B cell (primary cell): ENCODE measurements around the gene IZUMO1. TPM values are rescaled to one million over a fixed set of nuclear protein-coding genes. Genes with fewer than 3 reads are reported as not detected.

ENCODE experiments used
- ATAC-seq: fragments of 200-7000 bp; cut with Tn5 transposase; one replicate; pipeline ENCODE4 v1.10.0; 2021; ENCODE audit warnings: low read depth, mild to moderate bottlenecking, moderate number of reproducible peaks, moderate library complexity
- CTCF ChIA-PET: fragments of 350-600 bp; sonication (Branson Sonifier 250); formaldehyde crosslinking; loops from one replicate; lab custom pipeline; 2021; ENCODE audit warnings: antibody characterized with exemption, inconsistent platforms; lab: Charles Lee
- POLR2A ChIA-PET: fragments of 350-600 bp; sonication (Branson Sonifier 250); formaldehyde crosslinking; loops from one replicate; lab custom pipeline; 2021; ENCODE audit warnings: antibody characterized with exemption; lab: Charles Lee
- DNase-seq: peaks from one replicate; pipeline ENCODE4 v3.0.0; 2013
- H2AFZ ChIP-seq: 2 replicates; pipeline ENCODE4 v1.6.1; 2012; ENCODE audit warnings: mild to moderate bottlenecking, low read depth, low read length; ENCODE audit not compliant: insufficient read depth, poor library complexity, severe bottlenecking
- H3K27ac ChIP-seq, 2 donors: 1 replicate in 1 of 2; 2 replicates in 1 of 2; pipeline ENCODE4 v1.5.1; 2012 to 2013; ENCODE audit warnings: low read length in 2 of 2, mild to moderate bottlenecking in 2 of 2, moderate library complexity in 1 of 2
- H3K27me3 ChIP-seq, 4 experiments: fragments of 200-600 bp in 1 of 4; sonication (generic) in 1 of 4; replicated peaks in 1 of 4; 1 replicate in 2 of 4; 2 replicates in 2 of 4; pipeline versions ENCODE4 v1.6.1 to v1.7.0; 2013 to 2016; ENCODE audit warnings: low read length in 3 of 4, mild to moderate bottlenecking in 2 of 4, mixed read lengths in 1 of 4, moderate library complexity in 1 of 4; ENCODE audit not compliant: insufficient read depth in 4 of 4, control insufficient read depth in 3 of 4; ENCODE audit errors: control extremely low read depth in 1 of 4
- H3K36me3 ChIP-seq, 2 experiments: replicated peaks in 1 of 2; 1 replicate in 1 of 2; 2 replicates in 1 of 2; pipeline versions ENCODE4 v1.6.1 to v1.7.1; 2013; ENCODE audit warnings: low read length in 1 of 2; ENCODE audit not compliant: insufficient read depth in 2 of 2, control insufficient read depth in 1 of 2; ENCODE audit errors: control extremely low read depth in 1 of 2, extremely low read depth in 1 of 2
- H3K4me1 ChIP-seq, 2 donors: fragments of 200-600 bp in 1 of 2; sonication (generic) in 1 of 2; 1 replicate in 1 of 2; 2 replicates in 1 of 2; pipeline versions ENCODE4 v1.5.1 to v1.6.1; 2013 to 2017; ENCODE audit warnings: low read length in 2 of 2; ENCODE audit not compliant: control insufficient read depth in 2 of 2, insufficient read depth in 2 of 2
- H3K4me2 ChIP-seq: replicated peaks from 2 replicates; pipeline ENCODE3; 2012; ENCODE audit warnings: mild to moderate bottlenecking, low read depth, low read length; ENCODE audit not compliant: poor library complexity, severe bottlenecking
- H3K4me3 ChIP-seq, 5 experiments: fragments of 200-600 bp in 1 of 5; sonication (generic) in 1 of 5; 1 replicate in 3 of 5; 2 replicates in 2 of 5; pipeline versions ENCODE4 v1.5.1 to v1.7.0; 2011 to 2016; ENCODE audit warnings: low read length in 4 of 5, mild to moderate bottlenecking in 4 of 5, low read depth in 2 of 5, control low read depth in 1 of 5, moderate library complexity in 1 of 5; ENCODE audit not compliant: insufficient read depth in 1 of 5; ENCODE audit errors: control extremely low read depth in 1 of 5, extremely low read depth in 1 of 5
- H3K79me2 ChIP-seq: fragments of 200-600 bp; sonication (generic); one replicate; pipeline ENCODE4 v1.6.0; 2016; ENCODE audit warnings: low read length; ENCODE audit not compliant: control insufficient read depth, insufficient read depth
- H3K9ac ChIP-seq: fragments of 200-600 bp; sonication (generic); 2 replicates; pipeline ENCODE4 v1.6.1; 2017; ENCODE audit warnings: mild to moderate bottlenecking, low read length, moderate library complexity
- H3K9me3 ChIP-seq, 3 donors: one replicate each; pipeline versions ENCODE4 v1.6.1 to v1.7.1; 2013; ENCODE audit warnings: low read length in 2 of 3; ENCODE audit not compliant: control insufficient read depth in 2 of 3, insufficient read depth in 1 of 3; ENCODE audit errors: control extremely low read depth in 1 of 3
- H4K20me1 ChIP-seq: 2 replicates; pipeline ENCODE4 v1.6.0; 2012; ENCODE audit warnings: mild to moderate bottlenecking, low read length; ENCODE audit not compliant: insufficient read depth, control insufficient read depth, poor library complexity, severe bottlenecking
- H3K27ac Mint-ChIP-seq: one replicate; pipeline ENCODE4 v1.8.0; 2021; ENCODE audit warnings: mixed read lengths
- H3K27me3 Mint-ChIP-seq: one replicate; pipeline ENCODE4 v1.8.0; 2021; ENCODE audit warnings: mixed read lengths
- H3K4me1 Mint-ChIP-seq: one replicate; pipeline ENCODE4 v1.8.0; 2021; ENCODE audit warnings: mixed read lengths
- H3K4me3 Mint-ChIP-seq: one replicate; pipeline ENCODE4 v1.8.0; 2021; ENCODE audit warnings: mixed read lengths
- H3K9me3 Mint-ChIP-seq: one replicate; pipeline ENCODE4 v1.8.0; 2022; ENCODE audit warnings: mixed read lengths; ENCODE audit not compliant: insufficient read depth
- EZH2 ChIP-seq: IDR thresholded peaks from 2 replicates; pipeline ENCODE4 v1.6.1; 2012; ENCODE audit warnings: borderline replicate concordance, low read depth, mild to moderate bottlenecking, moderate library complexity, low read length; ENCODE audit not compliant: insufficient read depth, poor library complexity, severe bottlenecking
- WGBS: methylation state at CpG from one replicate; pipeline ENCODE4 v1.1.5; 2013; ENCODE audit warnings: missing lambda C conversion rate; ENCODE audit not compliant: insufficient coverage; 5-methylcytosine and 5-hydroxymethylcytosine counted together
- intact Hi-C: fragments of 100-400 bp; cut with micrococcal nuclease; formaldehyde crosslinking; loops from one replicate; pipeline ENCODE4 v1.10.0; 2022
- polyA plus RNA-seq: library from polyadenylated mRNA; depleted of rRNA; stranded (reverse); fragments of >200 nt; gene quantifications from 2 replicates; pipeline ENCODE4 v1.2.3, GENCODE V29; 2012
- total RNA-seq, 2 donors: library from RNA; stranded (reverse); fragments of 120-200 nt in 1 of 2; gene quantifications; 1 replicate in 1 of 2; 2 replicates in 1 of 2; pipeline versions ENCODE4 v1.2.3 to v1.2.4, GENCODE V29; 2013 to 2022
- TF ChIP-seq, protein P1 (sequence below): fragments of 200-600 bp; IDR thresholded peaks from one replicate; pipeline ENCODE4 v1.8.0; 2022; ENCODE audit warnings: antibody characterized with exemption, mild to moderate bottlenecking

Gene IZUMO1
- total and polyA plus RNA-seq, 2 donors (not counting 1 experiment from before 2014, with no cell fraction given), result not detected

- Mint-ChIP-seq H3K27ac (no peak overlapping the region), H3K9me3 (no peaks in the 10 kb centered on the region), H3K4me3 (no peak overlapping the region), H3K27me3 (no peaks in the 10 kb centered on the region), H3K4me1 (peaks cover 19% of the 10 kb centered on the region)
- ATAC-seq (no peak), DNase-seq (no peak)
- H3K27me3 ChIP-seq, result no peaks in the 10 kb centered on the region
- H3K9ac ChIP-seq, result no peak overlapping the region
- no peak overlapping the region for H3K4me3 ChIP-seq
- no peaks in the 10 kb centered on the region for H3K9me3 ChIP-seq
- WGBS, result 20% methylated on average over 1 of the region's 5 CpGs
- H3K36me3 ChIP-seq, result no peaks in the 10 kb centered on the region
- TF ChIP-seq, protein P1, sequence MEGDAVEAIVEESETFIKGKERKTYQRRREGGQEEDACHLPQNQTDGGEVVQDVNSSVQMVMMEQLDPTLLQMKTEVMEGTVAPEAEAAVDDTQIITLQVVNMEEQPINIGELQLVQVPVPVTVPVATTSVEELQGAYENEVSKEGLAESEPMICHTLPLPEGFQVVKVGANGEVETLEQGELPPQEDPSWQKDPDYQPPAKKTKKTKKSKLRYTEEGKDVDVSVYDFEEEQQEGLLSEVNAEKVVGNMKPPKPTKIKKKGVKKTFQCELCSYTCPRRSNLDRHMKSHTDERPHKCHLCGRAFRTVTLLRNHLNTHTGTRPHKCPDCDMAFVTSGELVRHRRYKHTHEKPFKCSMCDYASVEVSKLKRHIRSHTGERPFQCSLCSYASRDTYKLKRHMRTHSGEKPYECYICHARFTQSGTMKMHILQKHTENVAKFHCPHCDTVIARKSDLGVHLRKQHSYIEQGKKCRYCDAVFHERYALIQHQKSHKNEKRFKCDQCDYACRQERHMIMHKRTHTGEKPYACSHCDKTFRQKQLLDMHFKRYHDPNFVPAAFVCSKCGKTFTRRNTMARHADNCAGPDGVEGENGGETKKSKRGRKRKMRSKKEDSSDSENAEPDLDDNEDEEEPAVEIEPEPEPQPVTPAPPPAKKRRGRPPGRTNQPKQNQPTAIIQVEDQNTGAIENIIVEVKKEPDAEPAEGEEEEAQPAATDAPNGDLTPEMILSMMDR, result no peak
- TF ChIP-seq EZH2, result no peak
- H3K27ac ChIP-seq, result no peak overlapping the region
- intact Hi-C loops, result loop anchor here (10.0 kb wide), 1 partner anchor 300 kb away; the partner anchor contains the start of gene SNRNP70
- H2AFZ ChIP-seq, result no peak overlapping the region
- ChIA-PET POLR2A (interaction anchor here (0.6 kb wide), 1 partner anchor 209 kb away, joined by 3 read pairs; the partner anchor contains the start of gene GYS1), CTCF (interaction anchor here (0.7 to 4.1 kb wide), 6 partner anchors 11 to 364 kb away, joined by 4 to 43 read pairs (median 5); no protein-coding TSS in a partner anchor)
- H3K79me2 ChIP-seq, result no peaks in the 10 kb centered on the region
- no peaks in the 10 kb centered on the region for H4K20me1 ChIP-seq
- H3K4me1 ChIP-seq, result peaks cover 3 to 15% of the 10 kb centered on the region in 2 donors
- H3K4me2 ChIP-seq, result no peak overlapping the region
These were observed 37.8 kb upstream of the IZUMO1 start for GRCh38 chr19:48784527-48784926.

DNA sequence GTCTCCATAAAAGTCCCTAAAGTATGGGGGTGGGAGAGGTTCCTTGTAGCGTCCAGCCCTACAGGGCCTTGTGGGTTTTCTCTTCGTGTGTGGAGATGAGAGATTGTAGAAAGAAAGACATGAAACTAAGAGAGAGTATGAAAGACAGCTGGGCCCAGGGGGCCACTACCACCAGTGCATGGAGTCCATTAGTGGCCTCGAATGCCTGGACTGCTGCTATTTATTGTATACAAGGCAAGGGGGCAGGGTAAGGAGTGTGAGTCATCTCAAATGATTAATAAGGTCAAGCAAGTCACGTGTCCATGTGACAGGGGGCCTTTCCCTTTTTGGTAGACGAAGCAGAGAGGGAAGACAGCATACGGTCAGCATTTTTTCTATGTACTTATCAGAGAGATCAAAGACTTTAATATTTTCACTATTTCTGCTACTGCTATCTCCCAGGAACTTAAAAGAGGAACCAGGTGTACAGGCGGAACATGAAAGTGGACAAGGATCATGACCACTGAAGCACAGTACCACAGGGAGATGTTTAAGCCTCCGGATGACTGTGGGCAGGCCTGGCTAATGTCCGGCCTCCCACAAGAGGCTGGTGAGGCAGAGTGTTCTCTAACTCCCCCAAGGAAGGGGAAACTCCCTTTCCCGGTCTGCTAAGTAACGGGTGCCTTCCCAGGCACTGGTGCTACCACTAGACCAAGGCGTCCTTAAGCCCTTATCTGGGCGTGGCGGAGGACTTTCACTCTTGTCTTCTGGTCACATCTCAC lies 34.1 kb upstream of the IZUMO1 start:
- no peaks in the 10 kb centered on the region for H3K36me3 ChIP-seq
- Mint-ChIP-seq H3K27me3 (no peaks in the 10 kb centered on the region), H3K4me3 (no peak overlapping the region), H3K27ac (peak overlapping the region; percentile 5), H3K9me3 (no peaks in the 10 kb centered on the region), H3K4me1 (peaks cover 19% of the 10 kb centered on the region)
- TF ChIP-seq, protein P1, result no peak
- no peak for TF ChIP-seq EZH2
- no peaks in the 10 kb centered on the region for H4K20me1 ChIP-seq
- peaks cover 3 to 15% of the 10 kb centered on the region in 2 donors for H3K4me1 ChIP-seq
- H3K4me2 ChIP-seq, result no peak overlapping the region
- POLR2A ChIA-PET, result interaction anchor here (0.6 kb wide), 1 partner anchor 9 kb away, joined by 7 read pairs; no protein-coding TSS in a partner anchor
- CTCF ChIA-PET, result interaction anchor here (1.1 to 1.5 kb wide), 3 partner anchors 7 to 62 kb away, joined by 3 to 4 read pairs (median 3); no protein-coding TSS in a partner anchor
- no peak overlapping the region for H3K27ac ChIP-seq
- no peak overlapping the region for H3K4me3 ChIP-seq
- no peak for ATAC-seq
- no peak overlapping the region for H3K9ac ChIP-seq
- peaks cover 0 to 3% (median 0%) of the 10 kb centered on the region in 3 donors for H3K9me3 ChIP-seq
- H2AFZ ChIP-seq, result no peak overlapping the region
- intact Hi-C loops, result loop anchor here (10.0 kb wide), 1 partner anchor 304 kb away; the partner anchor contains the start of gene SNRNP70
- no peak for DNase-seq
- WGBS, result 77% methylated on average over 5 of the region's 14 CpGs
- H3K27me3 ChIP-seq, result no peaks in the 10 kb centered on the region
- no peaks in the 10 kb centered on the region for H3K79me2 ChIP-seq
